CD4-positive, alpha-beta T cell treated with Interleukin-4 for 1 hour (primary cell): ENCODE results near the gene PTPRO.

Source experiments
- DNase-seq, 2 donors: peaks; one replicate each; pipeline ENCODE4 v3.0.0-alpha.2; 2020 to 2022

PTPRO gene

GRCh38 chr12:15574353-15574752 is 252.0 kb downstream of the PTPRO start:
- no peak for DNase-seq

- DNase-seq, result no peak
These were observed 253.6 kb downstream of the PTPRO start for GRCh38 chr12:15575671-15576541.

GRCh38 chr12:15580431-15580830 is 258.1 kb downstream of the PTPRO start:
- DNase-seq, result peak; percentile 37 to 40

GRCh38 chr12:15581006-15581405 is 258.7 kb downstream of the PTPRO start:
- DNase-seq, result no peak

GRCh38 chr12:15583804-15584203 is 261.5 kb downstream of the PTPRO start:
- DNase-seq, result no peak

GRCh38 chr12:15584366-15585041 is 262.2 kb downstream of the PTPRO start:
- peak; percentile 20 to 62 for DNase-seq

GRCh38 chr12:15589328-15590032 is 267.2 kb downstream of the PTPRO start:
- DNase-seq, result no peak

GRCh38 chr12:15590180-15590826 is 268.0 kb downstream of the PTPRO start:
- DNase-seq, result peak; percentile 52 to 76

- no peak for DNase-seq
These were observed 269.5 kb downstream of the PTPRO start for GRCh38 chr12:15591811-15592210.

- DNase-seq, result no peak
These were observed 270.6 kb downstream of the PTPRO start for GRCh38 chr12:15592934-15593333.

- DNase-seq, result no peak
These were observed 273.9 kb downstream of the PTPRO start for GRCh38 chr12:15596174-15596573.

- no peak for DNase-seq
These were observed 275.0 kb downstream of the PTPRO start for GRCh38 chr12:15597125-15597830.

GRCh38 chr12:15599266-15600037 is 277.1 kb downstream of the PTPRO start:
- DNase-seq, result no peak

GRCh38 chr12:15600223-15600935 is 278.1 kb downstream of the PTPRO start:
- DNase-seq, result no peak

GRCh38 chr12:15601210-15601800 is 279.0 kb downstream of the PTPRO start:
- peak in 1 of 2 donors; percentile 28 for DNase-seq

GRCh38 chr12:15602051-15602672 is 279.9 kb downstream of the PTPRO start:
- no peak for DNase-seq

- no peak for DNase-seq
These were observed 281.3 kb downstream of the PTPRO start for GRCh38 chr12:15603474-15604085.

GRCh38 chr12:15605881-15606590 is 283.7 kb downstream of the PTPRO start:
- no peak for DNase-seq

- DNase-seq, result no peak
These were observed 286.1 kb downstream of the PTPRO start for GRCh38 chr12:15608406-15608805.
